GM12878 (cell line): ENCODE results near the gene MAP3K1. TPM values are rescaled to one million over a fixed set of nuclear protein-coding genes. Genes with fewer than 3 reads are reported as not detected.

Source experiments
- ATAC-seq: fragments of 200-7000 bp; cut with Tn5 transposase; 3 replicates; pipeline ENCODE4 v1.9.1; 2020; ENCODE audit warnings: mild to moderate bottlenecking, moderate library complexity
- BruUV-seq: library from RNA; stranded (reverse); fragments of 400-500 nt; replicated peaks from 2 replicates; lab custom pipeline; 2021; lab: Mats Ljungman, UMichigan
- CTCF ChIA-PET: fragments of 300-600 bp; sonication (Branson Sonifier 250); formaldehyde crosslinking; extraction: SDS; loops from one replicate; lab custom pipeline; 2021; ENCODE audit warnings: inconsistent platforms; lab: Yijun Ruan, JAX
- POLR2A ChIA-PET: fragments of 350-600 bp; formaldehyde crosslinking; extraction: SDS; loops from one replicate; lab custom pipeline; 2021; ENCODE audit warnings: inconsistent platforms; lab: Charles Lee
- RAD21 ChIA-PET: fragments of 300-600 bp; sonication (Branson Sonifier 250); formaldehyde crosslinking; loops from one replicate; lab custom pipeline; 2023; ENCODE audit warnings: antibody characterized with exemption; ENCODE audit not compliant: unreplicated experiment; lab: Charles Lee
- SMC1A ChIA-PET: fragments of 300-600 bp; sonication (Branson Sonifier 250); formaldehyde crosslinking; loops from one replicate; lab custom pipeline; 2023; ENCODE audit not compliant: unreplicated experiment, uncharacterized antibody; lab: Charles Lee
- DNase-seq: peaks from one replicate; pipeline ENCODE4 v3.0.0-alpha.2; 2011; ENCODE audit warnings: low read depth, low spot score
- FAIRE-seq: peaks from 3 replicates; lab custom pipeline; 2011; peaks lifted over from hg19 to GRCh38; lab: Jason Lieb, UNC
- H2AFZ ChIP-seq: 2 replicates; pipeline ENCODE4 v1.6.0; 2011; ENCODE audit warnings: low read depth, low read length, control low read depth; ENCODE audit not compliant: control insufficient read depth
- H3K27ac ChIP-seq: 2 replicates; pipeline ENCODE4 v1.5.1; 2011; ENCODE audit warnings: control low read depth; ENCODE audit not compliant: control insufficient read depth, insufficient read depth
- H3K27me3 ChIP-seq, 2 experiments: replicated peaks in 1 of 2; 2 replicates each; pipeline versions ENCODE4 v1.6.0 to v1.6.1; 2011; ENCODE audit warnings: low read length in 1 of 2; ENCODE audit not compliant: control insufficient read depth in 2 of 2, insufficient read depth in 2 of 2
- H3K36me3 ChIP-seq, 2 experiments: 2 replicates each; pipeline ENCODE4 v1.5.1; 2011; ENCODE audit warnings: low read length in 1 of 2; ENCODE audit not compliant: control insufficient read depth in 2 of 2, insufficient read depth in 2 of 2
- H3K4me1 ChIP-seq: 2 replicates; pipeline ENCODE4 v1.6.1; 2011; ENCODE audit warnings: mild to moderate bottlenecking, low read length, moderate library complexity, mixed read lengths; ENCODE audit not compliant: control insufficient read depth, insufficient read depth
- H3K4me2 ChIP-seq: 2 replicates; pipeline ENCODE4 v1.6.0; 2011; ENCODE audit warnings: control low read depth; ENCODE audit not compliant: control insufficient read depth, insufficient read depth
- H3K4me3 ChIP-seq: fragments of 200-600 bp; sonication (generic); 2 replicates; pipeline ENCODE4 v1.5.1; 2016
- H3K79me2 ChIP-seq: 2 replicates; pipeline ENCODE4 v1.6.0; 2011; ENCODE audit warnings: low read length; ENCODE audit not compliant: control insufficient read depth, insufficient read depth
- H3K9ac ChIP-seq: 2 replicates; pipeline ENCODE4 v1.8.0; 2011; ENCODE audit warnings: low read length, control low read depth, mixed read lengths; ENCODE audit not compliant: control insufficient read depth, insufficient read depth
- H3K9me3 ChIP-seq: replicated peaks from 3 replicates; pipeline ENCODE4 v1.5.1; 2011; ENCODE audit warnings: mild to moderate bottlenecking, low read length; ENCODE audit not compliant: control insufficient read depth, insufficient read depth
- H4K20me1 ChIP-seq: 2 replicates; pipeline ENCODE4 v1.6.0; 2011; ENCODE audit not compliant: control insufficient read depth, insufficient read depth
- BMI1 ChIP-seq: fragments of 450-650 bp; IDR thresholded peaks from 2 replicates; pipeline ENCODE4 v1.6.1; 2016; ENCODE audit warnings: mild to moderate bottlenecking, moderate library complexity, borderline replicate concordance
- CEBPZ ChIP-seq: fragments of 150-350 bp; IDR thresholded peaks from 2 replicates; pipeline ENCODE4 v1.6.1; 2016; ENCODE audit warnings: low read depth, low read length
- CREM ChIP-seq: IDR thresholded peaks from 2 replicates; pipeline ENCODE4 v1.6.1; 2014; ENCODE audit warnings: antibody characterized with exemption, low read depth
- MEF2A ChIP-seq: IDR thresholded peaks from 2 replicates; pipeline ENCODE4 v1.6.1; 2011; ENCODE audit warnings: low read depth, mild to moderate bottlenecking, low read length, moderate library complexity; ENCODE audit not compliant: insufficient read depth
- PBX3 ChIP-seq: IDR thresholded peaks from 2 replicates; pipeline ENCODE4 v1.6.1; 2011; ENCODE audit warnings: mild to moderate bottlenecking, low read depth, low read length, moderate library complexity; ENCODE audit not compliant: insufficient replicate concordance
- ZBED1 ChIP-seq: IDR thresholded peaks from 2 replicates; pipeline ENCODE4 v1.6.1; 2016; ENCODE audit warnings: borderline replicate concordance
- ZBTB4 ChIP-seq: fragments of 450-650 bp; formaldehyde crosslinking; IDR thresholded peaks from 2 replicates; pipeline ENCODE4 v1.4.0; 2022; ENCODE audit warnings: mild to moderate bottlenecking, moderate library complexity
- ZNF217 ChIP-seq: fragments of 450-650 bp; IDR thresholded peaks from 2 replicates; pipeline ENCODE4 v1.6.1; 2017; ENCODE audit warnings: antibody characterized with exemption, mild to moderate bottlenecking
- ZSCAN29 ChIP-seq: fragments of 450-650 bp; IDR thresholded peaks from 2 replicates; pipeline ENCODE4 v1.6.1; 2017; ENCODE audit warnings: mild to moderate bottlenecking, moderate library complexity
- WGBS: methylation state at CpG from one replicate; pipeline ENCODE4 v1.1.6; 2016; ENCODE audit warnings: low lambda C conversion rate; ENCODE audit not compliant: insufficient replicate concordance, insufficient coverage; ENCODE audit errors: missing lambda C conversion rate; 5-methylcytosine and 5-hydroxymethylcytosine counted together
- in situ Hi-C: fragments of 300-500 bp; cut with MboI; formaldehyde crosslinking; loops from 9 replicates; pipeline ENCODE4 v1.14.3; 2018; ENCODE audit warnings: mixed read lengths
- intact Hi-C: fragments of 100-400 bp; cut with micrococcal nuclease; formaldehyde crosslinking; loops from one replicate; pipeline ENCODE4 v1.14.2; 2022; ENCODE audit not compliant: unreplicated experiment
- polyA plus RNA-seq, 11 experiments: library from polyadenylated mRNA; depleted of rRNA in 4 of 11; unstranded in 6 of 11; stranded (reverse) in 5 of 11; fragments of >200 nt; fragmentation: Nextera tagmentation in 4 of 11; fragmentation: Illumina TruSeq in 1 of 11; extraction: Ambion mirVana in 4 of 11; extraction: Trizol in 1 of 11; gene quantifications; 1 replicate in 1 of 11; 2 replicates in 10 of 11; pipeline versions ENCODE4 v1.2.1 to v1.2.3, GENCODE V29; 2011 to 2016; ENCODE audit warnings: inconsistent platforms in 2 of 11, missing spikeins in 2 of 11, low read depth in 1 of 11
- total RNA-seq, 4 experiments: library from RNA; depleted of rRNA in 3 of 4; stranded (reverse); fragments of >200 nt in 3 of 4; fragmentation: Illumina TruSeq in 1 of 4; extraction: Trizol in 1 of 4; gene quantifications; 2 replicates each; pipeline versions ENCODE4 v1.2.1 to v1.2.3, GENCODE V29; 2013 to 2021

Gene MAP3K1
- total and polyA plus RNA-seq, 10 of the 15 experiments (the other 5 are each of a cell fraction or from before 2014, with no cell fraction given): 7.5 to 24.6 (median 12.6) TPM

DNA sequence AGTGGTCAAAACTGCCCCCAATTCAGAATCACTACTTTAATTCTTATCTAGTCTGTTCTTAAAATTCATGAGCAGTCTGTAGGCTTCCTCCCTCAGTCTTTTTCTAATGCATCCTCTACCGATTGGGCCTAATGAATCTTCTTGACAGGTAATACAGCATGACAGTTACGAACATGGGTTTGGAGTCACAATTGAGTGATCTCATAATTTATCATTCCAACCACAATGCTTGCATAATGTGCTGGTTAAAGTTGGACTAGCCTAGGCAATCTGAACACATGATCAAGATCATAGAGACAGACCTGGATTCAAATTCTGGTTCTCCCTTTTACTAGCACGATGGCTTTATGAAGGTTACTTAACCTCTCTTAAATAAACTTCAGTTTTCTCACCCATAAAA is 61.0 kb downstream of the MAP3K1 start:
- Histone ChIP-seq H3K9ac (no peak overlapping the region), H3K36me3 (peaks cover 4 to 5% of the 10 kb centered on the region in 2 experiments; a peak in 3 of 4 replicates), H3K4me3 (no peak overlapping the region), H3K27me3 (no peaks in the 10 kb centered on the region), H3K27ac (no peak overlapping the region), H3K4me1 (no peaks in the 10 kb centered on the region), H3K79me2 (no peaks in the 10 kb centered on the region), H4K20me1 (no peaks in the 10 kb centered on the region), H2AFZ (no peak overlapping the region), H3K4me2 (no peak overlapping the region), H3K9me3 (no peaks in the 10 kb centered on the region)
- ATAC-seq (no peak), DNase-seq (no peak), FAIRE-seq (no peak)
- ChIA-PET POLR2A (no interaction called here), CTCF (no interaction called here), SMC1A (no interaction called here), RAD21 (no interaction called here)
- in situ Hi-C loops (no loop called here), intact Hi-C loops (no loop called here)
- TF ChIP-seq PBX3 (no peak), ZBED1 (no peak), ZSCAN29 (no peak), ZBTB4 (CRISPR knock-in tag) (no peak), MEF2A (no peak), CEBPZ (no peak), ZNF217 (no peak), CREM (no peak), BMI1 (no peak)
- 100% methylated on average over 3 of the region's 3 CpGs for WGBS
- BruUV-seq: no TSS peak
